CD4-positive, CD25-positive, alpha-beta regulatory T cell (primary cell): ENCODE measurements around the gene RPS6KA5. TPM values are rescaled to one million over a fixed set of nuclear protein-coding genes. Genes with fewer than 3 reads are reported as not detected.
A peak's percentile ranks its signal among the peaks of the same experiment; 100 is the strongest.

Experiments used
- ATAC-seq, 2 donors: fragments of 150-1000 bp; cut with Tn5 transposase; one replicate each; pipeline ENCODE4 v1.10.0; 2021; ENCODE audit warnings: low read depth in 2 of 2, moderate number of reproducible peaks in 2 of 2, moderate library complexity in 1 of 2
- DNase-seq, 3 donors: peaks; one replicate each; pipeline versions ENCODE4 v3.0.0 to v3.0.0-alpha.2; 2012 to 2022; ENCODE audit warnings: mixed read lengths in 1 of 3
- H3K27ac ChIP-seq: one replicate; pipeline ENCODE4 v1.7.0; 2013; ENCODE audit warnings: mild to moderate bottlenecking, low read length; ENCODE audit not compliant: insufficient read depth, poor library complexity, severe bottlenecking
- H3K27me3 ChIP-seq: one replicate; pipeline ENCODE4 v1.7.0; 2013; ENCODE audit warnings: low read length; ENCODE audit not compliant: control insufficient read depth, insufficient read depth
- H3K36me3 ChIP-seq: one replicate; pipeline ENCODE4 v1.7.0; 2013; ENCODE audit warnings: mild to moderate bottlenecking, low read length, moderate library complexity; ENCODE audit not compliant: control insufficient read depth, insufficient read depth
- H3K4me1 ChIP-seq: 2 replicates; pipeline ENCODE4 v1.7.0; 2013; ENCODE audit warnings: mild to moderate bottlenecking, low read length; ENCODE audit not compliant: insufficient read depth, control insufficient read depth, poor library complexity, severe bottlenecking
- H3K4me3 ChIP-seq: one replicate; pipeline ENCODE4 v1.7.0; 2013; ENCODE audit warnings: low read depth, mild to moderate bottlenecking, low read length, moderate library complexity
- H3K9me3 ChIP-seq, 2 experiments: 1 replicate in 1 of 2; 2 replicates in 1 of 2; pipeline ENCODE4 v1.7.0; 2013; ENCODE audit warnings: low read length in 2 of 2, mild to moderate bottlenecking in 1 of 2, moderate library complexity in 1 of 2; ENCODE audit not compliant: control insufficient read depth in 2 of 2
- H3K27ac Mint-ChIP-seq, 3 donors: one replicate each; pipeline ENCODE4 v1.8.0; 2020 to 2022; ENCODE audit warnings: mild to moderate bottlenecking in 3 of 3, mixed read lengths in 3 of 3, moderate library complexity in 2 of 3
- H3K27me3 Mint-ChIP-seq: one replicate; pipeline ENCODE4 v1.8.0; 2022; ENCODE audit warnings: mild to moderate bottlenecking, mixed read lengths
- H3K36me3 Mint-ChIP-seq: one replicate; pipeline ENCODE4 v1.8.0; 2020; ENCODE audit warnings: mixed read lengths
- H3K4me1 Mint-ChIP-seq, 4 donors: one replicate each; pipeline ENCODE4 v1.8.0; 2020 to 2022; ENCODE audit warnings: mixed read lengths in 4 of 4, mild to moderate bottlenecking in 1 of 4
- H3K4me3 Mint-ChIP-seq, 4 donors: one replicate each; pipeline ENCODE4 v1.8.0; 2020 to 2022; ENCODE audit warnings: mild to moderate bottlenecking in 4 of 4, mixed read lengths in 4 of 4, moderate library complexity in 3 of 4
- H3K9me3 Mint-ChIP-seq, 7 donors: one replicate each; pipeline ENCODE4 v1.8.0; 2020 to 2022; ENCODE audit warnings: mixed read lengths in 7 of 7, mild to moderate bottlenecking in 3 of 7, moderate library complexity in 2 of 7
- polyA plus RNA-seq, 4 donors: library from polyadenylated mRNA; unstranded; fragments of 300-500 nt; fragmentation: Illumina TruSeq; gene quantifications; one replicate each; pipeline ENCODE4 v1.2.3, GENCODE V29; 2021
- total RNA-seq: library from RNA; stranded (reverse); gene quantifications from one replicate; pipeline ENCODE4 v1.2.3, GENCODE V29; 2022

Gene RPS6KA5
- total and polyA plus RNA-seq, 5 donors from 2014 or later: 20.9 to 38.2 (median 25.7) TPM

DNA sequence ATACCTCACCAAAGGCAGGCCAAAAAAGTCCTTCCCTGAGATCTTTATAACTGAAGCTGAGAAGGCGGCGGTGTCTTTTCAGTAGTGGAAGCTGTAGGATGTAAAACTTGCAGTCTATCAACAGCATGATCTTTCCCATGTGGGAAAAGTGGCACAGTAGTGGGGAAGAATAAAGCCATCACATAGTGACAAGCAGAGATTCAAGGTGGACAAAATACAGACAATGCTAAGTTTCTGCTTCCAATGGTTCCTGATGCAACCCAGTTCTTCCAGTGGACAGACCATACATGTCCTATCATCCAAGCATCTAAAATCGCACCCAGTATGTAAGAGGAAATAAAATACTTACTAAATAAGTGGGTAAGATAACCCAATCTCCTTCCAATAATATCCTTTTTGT is 4.1 kb downstream of the RPS6KA5 start:
- H3K4me3 Mint-ChIP-seq: peak overlapping the region in 1 of 4 donors; percentile 59
- H3K9me3 Mint-ChIP-seq: no peaks in the 10 kb centered on the region
- H3K27ac Mint-ChIP-seq: peak overlapping the region; percentile 25 to 75 (median 29)
- no peaks in the 10 kb centered on the region for H3K27me3 ChIP-seq
- no peaks in the 10 kb centered on the region for H3K9me3 ChIP-seq
- H3K4me3 ChIP-seq: no peak overlapping the region
- no peak overlapping the region for H3K27ac ChIP-seq
- H3K27me3 Mint-ChIP-seq: no peaks in the 10 kb centered on the region
- no peaks in the 10 kb centered on the region for H3K36me3 ChIP-seq
- H3K4me1 Mint-ChIP-seq: peaks cover 26 to 66% (median 56%) of the 10 kb centered on the region in 4 donors
- ATAC-seq (no peak), DNase-seq (no peak)
- peaks cover 45% of the 10 kb centered on the region for H3K4me1 ChIP-seq
- no peaks in the 10 kb centered on the region for H3K36me3 Mint-ChIP-seq

DNA sequence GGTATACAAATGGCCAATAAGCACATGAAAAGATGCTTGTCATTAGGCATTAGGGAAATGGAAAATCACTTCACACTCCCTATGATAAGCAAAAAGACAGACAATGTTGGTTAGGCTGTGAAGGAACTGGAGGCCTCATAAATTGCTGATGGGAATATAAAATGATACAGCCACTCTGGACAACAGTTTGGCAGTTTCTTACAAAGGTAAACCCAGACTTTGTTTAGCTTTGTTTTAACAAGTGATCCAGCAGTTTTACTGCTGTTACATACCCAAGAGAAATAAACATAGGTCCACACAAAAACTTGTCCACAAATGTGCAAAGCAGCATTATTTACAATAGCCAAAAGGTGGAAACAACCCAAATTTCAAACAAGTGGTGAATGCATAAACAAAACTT is 5.4 kb downstream of the RPS6KA5 start:
- H3K27ac ChIP-seq: no peak overlapping the region
- H3K9me3 Mint-ChIP-seq: no peaks in the 10 kb centered on the region

DNA sequence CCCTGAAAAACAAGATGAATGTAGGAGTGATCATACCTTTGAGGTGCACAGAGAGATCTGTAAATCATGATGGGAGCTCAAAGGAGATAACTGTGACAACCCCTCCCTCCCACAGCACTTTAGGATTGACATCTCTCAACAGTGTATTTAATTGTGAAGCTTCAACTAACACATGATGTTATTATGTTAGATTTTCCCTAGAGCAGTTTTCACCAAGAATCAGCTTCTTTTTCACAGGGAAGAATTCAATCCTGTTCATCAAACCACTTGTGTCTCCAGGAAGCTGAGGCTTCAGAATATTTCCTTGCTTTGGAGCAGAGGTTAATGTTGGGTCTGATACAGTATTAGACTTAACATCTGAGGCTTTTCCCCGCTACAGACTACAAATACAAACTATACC is 11.8 kb downstream of the RPS6KA5 start:
- Histone ChIP-seq H3K27ac (no peak overlapping the region), H3K4me1 (peaks cover 45% of the 10 kb centered on the region), H3K4me3 (no peak overlapping the region), H3K36me3 (no peaks in the 10 kb centered on the region), H3K27me3 (no peaks in the 10 kb centered on the region), H3K9me3 (no peaks in the 10 kb centered on the region)
- Mint-ChIP-seq H3K36me3 (peaks cover 10% of the 10 kb centered on the region), H3K9me3 (no peaks in the 10 kb centered on the region), H3K27me3 (no peaks in the 10 kb centered on the region), H3K4me3 (peak overlapping the region in 1 of 4 donors; percentile 8), H3K4me1 (peaks cover 23 to 67% (median 50%) of the 10 kb centered on the region in 4 donors), H3K27ac (no peak overlapping the region)
- no peak for ATAC-seq
- DNase-seq: no peak

More for the DNA sequence above, 5.4 kb downstream of the RPS6KA5 start:
- no peaks in the 10 kb centered on the region for H3K27me3 ChIP-seq
- Mint-ChIP-seq H3K4me3 (no peak overlapping the region), H3K36me3 (no peaks in the 10 kb centered on the region), H3K4me1 (peaks cover 26 to 68% (median 57%) of the 10 kb centered on the region in 4 donors), H3K27ac (peak overlapping the region in 1 of 3 donors; percentile 25), H3K27me3 (no peaks in the 10 kb centered on the region)
- ATAC-seq: no peak
- DNase-seq: no peak
- peaks cover 39% of the 10 kb centered on the region for H3K4me1 ChIP-seq
- H3K9me3 ChIP-seq: no peaks in the 10 kb centered on the region
- H3K36me3 ChIP-seq: no peaks in the 10 kb centered on the region
- no peak overlapping the region for H3K4me3 ChIP-seq

DNA sequence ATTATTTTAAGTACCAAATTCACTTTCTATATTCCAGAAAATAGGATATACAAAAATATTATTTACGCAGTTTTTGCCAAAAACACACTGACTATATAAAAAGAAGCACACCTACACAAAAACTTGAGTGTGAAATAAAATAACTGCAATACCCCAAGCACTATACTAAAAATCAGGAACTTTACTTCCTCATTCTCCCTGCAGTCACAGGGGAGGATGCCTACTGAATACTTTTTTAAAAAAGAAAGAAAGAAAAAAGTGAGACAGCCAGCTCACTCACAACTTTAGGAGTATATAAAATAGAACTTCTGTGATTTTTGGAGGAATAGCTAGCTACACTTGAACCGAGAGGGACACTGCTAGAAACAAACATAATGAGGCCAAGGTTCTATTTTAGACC is 12.2 kb downstream of the RPS6KA5 start:
- Mint-ChIP-seq H3K4me1 (peaks cover 23 to 69% (median 51%) of the 10 kb centered on the region in 4 donors), H3K27ac (no peak overlapping the region), H3K9me3 (no peaks in the 10 kb centered on the region), H3K4me3 (peak overlapping the region in 1 of 4 donors; percentile 8), H3K36me3 (peaks cover 10% of the 10 kb centered on the region), H3K27me3 (no peaks in the 10 kb centered on the region)
- Histone ChIP-seq H3K27ac (no peak overlapping the region), H3K4me3 (no peak overlapping the region), H3K36me3 (no peaks in the 10 kb centered on the region), H3K27me3 (no peaks in the 10 kb centered on the region), H3K9me3 (no peaks in the 10 kb centered on the region), H3K4me1 (peaks cover 45% of the 10 kb centered on the region)
- ATAC-seq: no peak
- DNase-seq: no peak

DNA sequence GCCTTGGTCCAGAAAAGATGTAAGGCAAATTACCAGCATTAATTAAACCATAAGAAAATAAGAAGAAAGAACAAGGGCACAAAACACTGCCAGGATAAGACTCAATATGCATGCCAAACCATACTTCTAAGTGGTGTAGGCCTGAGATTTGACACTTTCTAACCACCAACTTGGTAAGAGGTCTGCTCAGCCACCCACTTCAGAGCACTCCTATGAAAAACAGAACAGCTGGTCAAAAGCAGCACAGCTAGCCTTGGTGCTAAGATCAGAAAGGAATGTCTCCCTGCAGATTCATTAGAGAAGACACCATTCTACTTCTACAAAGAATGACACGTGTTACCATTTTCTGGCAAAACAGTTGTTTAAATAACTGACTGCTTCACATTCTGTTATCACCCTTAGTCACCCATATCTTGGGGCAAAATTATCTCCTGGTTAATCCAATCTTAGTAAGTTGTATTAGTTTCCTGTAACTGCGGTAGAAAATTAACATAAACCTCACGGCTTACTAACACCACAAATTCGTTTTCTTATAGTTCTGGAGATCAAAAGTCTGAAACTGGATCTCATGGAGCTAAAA is 13.2 kb downstream of the RPS6KA5 start:
- peaks cover 10% of the 10 kb centered on the region for H3K36me3 Mint-ChIP-seq
- H3K27ac ChIP-seq: peak overlapping the region; percentile 34
- no peaks in the 10 kb centered on the region for H3K36me3 ChIP-seq
- peak overlapping the region in 2 of 3 donors; percentile 60 to 76 for H3K27ac Mint-ChIP-seq
- DNase-seq (peak in 1 of 3 donors; percentile 30), ATAC-seq (peak in 1 of 2 donors; percentile 19)
- no peaks in the 10 kb centered on the region for H3K27me3 ChIP-seq
- H3K27me3 Mint-ChIP-seq: no peaks in the 10 kb centered on the region
- H3K4me1 Mint-ChIP-seq: peaks cover 27 to 68% (median 57%) of the 10 kb centered on the region in 4 donors
- H3K4me1 ChIP-seq: peaks cover 45% of the 10 kb centered on the region
- H3K4me3 Mint-ChIP-seq: peak overlapping the region; percentile 2 to 22 (median 2)
- no peaks in the 10 kb centered on the region for H3K9me3 ChIP-seq
- H3K9me3 Mint-ChIP-seq: peaks cover 0 to 1% (median 0%) of the 10 kb centered on the region in 7 donors
- H3K4me3 ChIP-seq: peak overlapping the region; percentile 42

DNA sequence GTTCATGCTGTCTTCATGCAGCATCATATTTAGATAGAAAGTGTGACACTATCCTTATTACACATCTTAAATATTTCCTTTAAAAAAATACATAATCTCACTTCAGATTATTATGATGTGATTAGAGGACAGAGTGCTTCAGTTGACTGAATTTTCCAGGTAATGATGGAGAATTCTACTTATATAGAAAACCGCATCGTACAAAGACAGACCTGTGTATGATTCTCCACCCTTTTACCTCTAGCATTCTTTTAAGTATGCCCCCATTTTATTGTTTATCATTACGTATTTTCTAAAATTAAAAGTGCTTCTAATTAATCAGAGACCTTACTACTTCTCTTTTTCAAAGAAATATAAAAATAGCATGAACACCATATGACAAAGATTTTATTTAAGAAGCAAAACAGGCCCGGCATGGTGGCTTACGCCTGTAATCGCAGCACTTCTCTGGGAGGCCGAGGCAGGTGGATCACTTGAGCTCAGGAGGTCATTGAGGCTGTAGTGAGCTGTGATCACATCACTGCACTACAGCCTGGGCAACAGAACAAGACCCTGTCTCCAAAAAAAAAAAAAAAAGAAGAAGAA is 13.9 kb downstream of the RPS6KA5 start:
- Histone ChIP-seq H3K27me3 (no peaks in the 10 kb centered on the region), H3K4me3 (no peak overlapping the region), H3K27ac (peak overlapping the region; percentile 34), H3K4me1 (peaks cover 42% of the 10 kb centered on the region), H3K9me3 (no peaks in the 10 kb centered on the region), H3K36me3 (no peaks in the 10 kb centered on the region)
- Mint-ChIP-seq H3K27ac (peak overlapping the region in 1 of 3 donors; percentile 76), H3K36me3 (peaks cover 10% of the 10 kb centered on the region), H3K9me3 (peaks cover 0 to 1% (median 0%) of the 10 kb centered on the region in 7 donors), H3K4me3 (peak overlapping the region in 1 of 4 donors; percentile 17), H3K27me3 (no peaks in the 10 kb centered on the region), H3K4me1 (peaks cover 27 to 70% (median 58%) of the 10 kb centered on the region in 4 donors)
- DNase-seq: peak in 1 of 3 donors; percentile 44
- peak; percentile 50 to 67 for ATAC-seq

DNA sequence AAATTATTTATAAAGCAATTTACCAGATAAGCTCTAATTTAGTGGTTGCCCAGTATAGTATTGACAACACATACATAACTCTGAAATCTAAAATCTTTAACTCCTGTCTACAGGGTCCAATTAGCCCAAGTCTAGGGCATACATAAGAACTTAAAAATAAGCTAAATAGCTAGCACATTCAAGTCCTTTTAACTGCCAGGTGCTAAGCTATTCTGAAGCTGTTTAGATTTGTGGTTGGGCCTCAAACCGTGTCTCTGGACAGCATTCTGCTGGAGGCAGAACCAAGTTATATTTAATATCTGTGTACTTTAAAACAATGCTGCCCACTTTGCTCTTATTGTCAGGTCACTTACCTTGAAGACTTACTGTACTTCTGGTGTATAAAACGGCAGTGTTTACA is 19.0 kb downstream of the RPS6KA5 start:
- H3K9me3 ChIP-seq: no peaks in the 10 kb centered on the region
- H3K36me3 ChIP-seq: no peaks in the 10 kb centered on the region
- H3K4me1 ChIP-seq: peaks cover 20% of the 10 kb centered on the region
- Mint-ChIP-seq H3K4me3 (no peak overlapping the region), H3K4me1 (peaks cover 44 to 80% (median 64%) of the 10 kb centered on the region in 4 donors), H3K27ac (peak overlapping the region in 1 of 3 donors; percentile 16), H3K27me3 (no peaks in the 10 kb centered on the region), H3K36me3 (peaks cover 17% of the 10 kb centered on the region), H3K9me3 (peaks cover 0 to 1% (median 0%) of the 10 kb centered on the region in 7 donors)
- ATAC-seq: no peak
- no peaks in the 10 kb centered on the region for H3K27me3 ChIP-seq
- H3K4me3 ChIP-seq: no peak overlapping the region
- H3K27ac ChIP-seq: no peak overlapping the region
- DNase-seq: no peak
